GM10847 (cell line): ENCODE data around the gene WDR81.

Experiments used
- POLR2A ChIP-seq: IDR thresholded peaks from 2 replicates; pipeline ENCODE4 v1.6.1; 2011; ENCODE audit not compliant: insufficient read length; ENCODE audit errors: extremely low read depth

Gene WDR81

GRCh38 chr17:1779571-1780131 lies 55.1 kb downstream of the WDR81 start:
- TF ChIP-seq POLR2A = no peak

DNA sequence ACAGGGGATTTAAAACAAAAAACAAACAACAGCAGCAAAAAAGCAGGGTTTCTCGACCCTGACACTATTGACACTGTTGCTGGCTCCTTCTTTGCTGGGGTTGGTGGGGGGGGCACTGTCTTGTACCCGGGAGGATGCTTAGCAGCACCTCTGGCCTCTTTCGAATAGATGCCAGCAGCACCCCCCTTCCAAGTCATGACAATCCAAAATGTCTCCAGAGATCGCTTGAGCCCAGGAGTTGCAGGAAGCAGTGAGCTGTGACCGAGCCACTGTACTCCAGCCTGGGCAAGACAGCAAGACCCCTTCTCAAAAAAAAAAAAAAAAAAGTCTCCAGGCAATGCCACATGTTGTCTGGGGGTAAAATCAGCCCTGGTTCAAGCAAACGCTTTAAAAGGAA lies 57.7 kb downstream of the WDR81 start:
- TF ChIP-seq POLR2A = no peak

- TF ChIP-seq POLR2A = no peak
These were observed 58.8 kb downstream of the WDR81 start for GRCh38 chr17:1783271-1783670.

- no peak for TF ChIP-seq POLR2A
These were observed 59.5 kb downstream of the WDR81 start for GRCh38 chr17:1783834-1784611.

GRCh38 chr17:1785930-1786329 lies 61.4 kb downstream of the WDR81 start:
- no peak for TF ChIP-seq POLR2A

GRCh38 chr17:1786708-1787107 lies 62.2 kb downstream of the WDR81 start:
- no peak for TF ChIP-seq POLR2A

DNA sequence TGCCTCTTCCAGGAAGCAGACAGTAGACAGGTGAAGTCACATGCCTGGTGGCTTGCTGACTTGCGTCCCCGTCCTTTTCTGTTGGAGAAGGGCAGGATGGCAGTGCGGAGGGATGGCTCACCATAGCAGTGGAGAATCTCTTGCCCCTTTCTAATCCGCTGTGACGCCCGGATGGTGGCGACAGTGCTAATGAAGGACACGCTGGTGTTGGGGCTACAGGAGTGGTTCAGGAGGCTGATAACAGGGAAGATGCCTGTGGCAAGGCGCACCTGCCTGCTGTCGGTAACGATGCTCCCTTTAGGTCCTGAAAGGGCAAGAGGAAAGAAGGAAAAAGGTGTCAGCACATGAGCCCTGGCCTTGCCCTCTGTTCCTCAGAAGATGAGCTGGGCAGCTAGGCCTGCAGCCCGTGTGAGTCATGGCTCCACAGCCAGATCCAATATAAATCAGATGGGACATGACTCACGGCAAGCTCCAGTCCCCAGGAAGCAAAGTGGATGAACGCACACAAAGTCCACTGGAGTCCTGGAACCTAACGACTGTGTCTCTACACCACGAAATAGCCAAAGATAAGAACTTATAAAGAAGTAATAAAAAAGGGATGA lies 62.9 kb downstream of the WDR81 start:
- no peak for TF ChIP-seq POLR2A
